ACC112 (cell line): ENCODE data around the gene SZT2.

Source experiments
- H2AFZ ChIP-seq: fragments of 200-600 bp; sonication (generic); one replicate; pipeline ENCODE4 v1.6.0; 2017; ENCODE audit warnings: antibody characterized with exemption, low read length; ENCODE audit not compliant: unreplicated experiment
- H3K27ac ChIP-seq: fragments of 200-600 bp; sonication (generic); 2 replicates; pipeline ENCODE4 v1.5.1; 2014; ENCODE audit warnings: low read depth, mild to moderate bottlenecking, antibody characterized with exemption, low read length, moderate library complexity
- H3K27me3 ChIP-seq: fragments of 200-600 bp; sonication (generic); 2 replicates; pipeline ENCODE4 v1.6.1; 2014; ENCODE audit warnings: mild to moderate bottlenecking, antibody characterized with exemption, low read length, moderate library complexity, mixed read lengths; ENCODE audit not compliant: insufficient read depth
- H3K36me3 ChIP-seq: fragments of 200-600 bp; sonication (generic); 2 replicates; pipeline ENCODE4 v1.6.1; 2016; ENCODE audit warnings: mild to moderate bottlenecking, antibody characterized with exemption, low read length, moderate library complexity, mixed read lengths; ENCODE audit not compliant: insufficient read depth
- H3K4me1 ChIP-seq: fragments of 200-600 bp; sonication (generic); one replicate; pipeline ENCODE4 v1.6.1; 2016; ENCODE audit warnings: low read length, mixed read lengths; ENCODE audit not compliant: insufficient read depth, unreplicated experiment, control insufficient read depth
- H3K4me3 ChIP-seq: fragments of 200-600 bp; sonication (generic); 2 replicates; pipeline ENCODE4 v1.5.1; 2014; ENCODE audit warnings: mild to moderate bottlenecking, low read depth, low read length
- H3K79me2 ChIP-seq: fragments of 200-600 bp; sonication (generic); one replicate; pipeline ENCODE4 v1.6.0; 2016; ENCODE audit warnings: low read length; ENCODE audit not compliant: control insufficient read depth, unreplicated experiment, insufficient read depth

SZT2 gene

DNA sequence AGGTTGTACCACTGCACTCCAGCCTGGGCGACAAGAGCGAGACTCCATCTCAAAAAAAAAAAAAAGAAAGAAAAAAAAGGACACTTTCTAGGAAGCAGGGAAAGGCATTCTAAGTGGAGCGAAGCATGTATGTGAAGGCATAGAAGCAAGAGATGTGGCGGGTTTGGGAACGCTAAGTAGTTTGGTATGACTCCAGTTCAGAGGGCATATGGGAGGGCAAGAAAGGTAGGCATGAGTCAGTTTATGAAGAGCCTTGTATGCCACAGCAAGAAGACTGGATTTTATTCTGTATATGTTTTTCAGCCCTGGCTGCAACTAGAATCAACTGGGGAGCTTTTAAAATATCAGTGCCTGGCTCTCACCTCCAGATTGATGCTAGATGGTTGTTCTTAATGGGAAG is 17.5 kb upstream of the SZT2 start:
- Histone ChIP-seq H3K27me3 (no peaks in the 10 kb centered on the region), H3K27ac (peak overlapping the region; percentile 92), H3K4me1 (peaks cover 41% of the 10 kb centered on the region), H3K79me2 (peaks cover 24% of the 10 kb centered on the region), H2AFZ (no peak overlapping the region), H3K4me3 (peak overlapping the region; percentile 23; the same call in 1 of the 2 replicates), H3K36me3 (no peaks in the 10 kb centered on the region)

- Histone ChIP-seq H3K27ac (peak overlapping the region; percentile 92), H3K4me1 (peaks cover 41% of the 10 kb centered on the region), H3K36me3 (no peaks in the 10 kb centered on the region), H3K4me3 (peak overlapping the region; percentile 54), H3K27me3 (no peaks in the 10 kb centered on the region), H2AFZ (peak overlapping the region; percentile 47), H3K79me2 (peaks cover 18% of the 10 kb centered on the region)
These were observed 16.4 kb upstream of the SZT2 start for GRCh38 chr1:43373066-43373940.

DNA sequence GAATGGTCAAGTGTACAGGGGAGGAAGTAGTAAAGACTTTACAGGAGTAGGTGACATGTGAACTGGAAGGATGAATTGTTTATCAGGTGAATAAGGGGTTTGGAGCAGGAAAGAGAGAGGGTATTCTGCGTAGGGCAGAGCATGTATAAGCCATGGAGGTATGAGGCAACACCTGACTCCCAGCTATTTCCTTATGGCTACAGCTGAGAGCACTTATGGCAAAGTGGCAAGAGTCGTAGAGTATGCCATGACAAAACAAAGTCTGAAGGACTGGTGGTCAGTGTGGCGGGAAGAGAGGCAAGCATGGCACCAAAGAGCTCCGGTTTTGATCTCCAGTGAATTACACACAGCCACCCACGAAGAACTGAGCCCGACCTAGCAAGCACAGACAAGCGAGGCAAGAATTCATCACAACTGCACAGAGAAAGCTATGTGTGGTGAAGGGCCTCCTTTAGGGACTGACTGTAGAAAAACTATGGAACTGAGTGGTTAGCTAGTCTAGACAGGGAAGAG is 12.9 kb upstream of the SZT2 start:
- Histone ChIP-seq H3K4me1 (peaks cover 25% of the 10 kb centered on the region), H3K27me3 (no peaks in the 10 kb centered on the region), H3K4me3 (no peak overlapping the region), H3K79me2 (no peaks in the 10 kb centered on the region), H2AFZ (no peak overlapping the region), H3K27ac (no peak overlapping the region), H3K36me3 (no peaks in the 10 kb centered on the region)

DNA sequence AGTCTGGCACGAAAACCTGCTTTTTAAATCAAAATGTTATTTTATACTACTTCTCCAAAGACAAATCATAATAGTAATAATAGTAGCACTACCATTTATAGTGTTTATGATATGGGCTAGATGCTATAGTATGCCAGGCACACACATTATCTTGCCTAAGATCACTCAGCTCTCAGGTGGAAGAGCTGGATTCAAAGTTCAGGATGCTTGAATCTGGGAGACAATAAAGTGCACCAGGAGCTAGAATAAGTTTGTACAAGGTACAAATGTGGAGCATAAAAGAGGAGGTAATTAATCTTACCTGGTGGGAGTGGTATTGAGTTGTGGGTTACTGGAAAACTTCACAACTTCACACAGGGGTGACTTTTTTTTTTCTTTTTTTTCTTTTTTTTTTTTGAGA is 11.9 kb upstream of the SZT2 start:
- Histone ChIP-seq H3K4me3 (no peak overlapping the region), H3K4me1 (peaks cover 15% of the 10 kb centered on the region), H3K79me2 (no peaks in the 10 kb centered on the region), H3K27ac (no peak overlapping the region), H3K36me3 (no peaks in the 10 kb centered on the region), H3K27me3 (no peaks in the 10 kb centered on the region), H2AFZ (no peak overlapping the region)

- Histone ChIP-seq H2AFZ (no peak overlapping the region), H3K27ac (no peak overlapping the region), H3K36me3 (peaks cover 4% of the 10 kb centered on the region; the same call in 1 of the 2 replicates), H3K4me1 (no peaks in the 10 kb centered on the region), H3K27me3 (no peaks in the 10 kb centered on the region), H3K4me3 (no peak overlapping the region), H3K79me2 (no peaks in the 10 kb centered on the region)
These were observed 10.2 kb upstream of the SZT2 start for GRCh38 chr1:43379476-43379875.

DNA sequence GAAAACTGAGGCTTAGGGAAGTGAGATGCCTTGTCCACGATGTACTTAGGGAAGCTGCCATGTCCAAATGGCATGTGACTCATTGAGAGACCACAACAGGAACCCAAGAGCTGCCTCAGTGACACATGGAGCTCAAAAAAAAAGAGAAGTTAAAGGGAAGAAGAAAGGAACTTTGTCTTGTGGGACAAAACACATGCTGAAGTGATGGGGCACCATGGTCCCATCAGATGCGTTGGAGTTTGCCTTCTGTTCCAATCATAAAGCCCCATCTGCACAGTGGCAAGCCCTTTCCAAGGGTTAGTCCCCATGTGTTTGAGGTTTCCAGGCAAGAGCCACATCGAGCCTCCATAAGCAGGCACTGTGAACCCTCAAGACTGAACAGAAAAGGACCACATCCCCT is 8.1 kb upstream of the SZT2 start:
- no peaks in the 10 kb centered on the region for H3K4me1 ChIP-seq
- no peaks in the 10 kb centered on the region for H3K27me3 ChIP-seq
- no peak overlapping the region for H3K27ac ChIP-seq
- no peaks in the 10 kb centered on the region for H3K79me2 ChIP-seq
- no peak overlapping the region for H2AFZ ChIP-seq
- no peak overlapping the region for H3K4me3 ChIP-seq
- H3K36me3 ChIP-seq = peaks cover 22% of the 10 kb centered on the region

DNA sequence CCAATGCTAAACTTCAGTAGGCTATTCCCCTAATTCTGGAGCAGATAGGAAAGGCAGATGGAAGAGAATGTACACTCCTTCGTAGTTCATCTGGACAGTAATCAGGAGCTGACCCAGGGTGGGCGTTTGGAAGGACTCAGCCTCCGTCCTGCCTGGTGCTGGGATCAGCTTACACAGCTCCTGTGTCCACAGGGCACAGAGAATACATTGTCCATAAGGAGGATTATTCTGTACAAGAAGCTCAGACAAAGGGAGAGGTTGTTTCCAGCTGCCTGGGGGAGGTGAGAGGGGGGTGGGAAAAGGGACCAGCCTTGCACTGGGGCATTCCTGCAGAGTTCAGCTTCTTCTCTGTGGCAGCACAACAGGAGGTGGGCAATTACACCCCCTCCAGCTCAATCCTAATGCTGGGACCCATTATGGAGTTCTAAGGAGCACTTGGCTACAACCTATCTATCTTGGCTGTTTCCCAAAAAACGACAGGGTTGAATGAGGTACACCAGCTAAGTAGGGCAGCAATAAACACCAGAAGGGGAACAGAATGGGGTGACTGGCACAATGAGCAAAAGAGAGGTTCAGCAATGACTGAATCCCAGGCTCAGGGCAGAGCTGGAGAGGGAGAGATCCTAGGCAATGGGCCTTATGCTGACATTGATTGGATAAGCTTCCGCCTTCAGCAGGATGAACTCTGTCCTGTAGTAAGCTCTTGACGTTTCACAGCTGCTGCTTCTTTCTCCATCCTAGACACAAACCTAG is 7.5 kb upstream of the SZT2 start:
- Histone ChIP-seq H3K4me1 (no peaks in the 10 kb centered on the region), H3K79me2 (peaks cover 4% of the 10 kb centered on the region), H3K36me3 (peaks cover 26% of the 10 kb centered on the region), H3K4me3 (no peak overlapping the region), H3K27ac (no peak overlapping the region), H3K27me3 (no peaks in the 10 kb centered on the region), H2AFZ (no peak overlapping the region)

DNA sequence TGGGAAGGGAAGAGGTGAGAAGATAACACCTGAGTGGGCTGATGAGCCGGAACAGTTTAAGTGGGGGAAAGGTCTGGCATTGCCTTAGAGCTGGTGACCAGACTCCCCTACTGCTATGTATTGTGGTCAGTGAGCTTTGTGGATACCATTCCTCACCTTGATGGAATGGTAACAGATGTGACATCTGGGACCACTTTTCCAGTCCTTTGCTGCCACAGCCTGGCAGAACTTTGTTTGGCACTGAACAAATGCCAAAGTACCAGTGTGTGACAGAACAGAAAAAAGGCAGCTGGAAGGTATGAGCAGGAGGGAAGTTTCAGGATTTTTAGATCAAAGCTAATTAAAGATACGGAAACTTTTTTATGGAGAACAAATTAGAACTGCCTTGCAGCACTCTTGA is 6.2 kb upstream of the SZT2 start:
- Histone ChIP-seq H3K4me3 (no peak overlapping the region), H3K4me1 (peaks cover 11% of the 10 kb centered on the region), H2AFZ (no peak overlapping the region), H3K27ac (no peak overlapping the region), H3K27me3 (no peaks in the 10 kb centered on the region), H3K79me2 (peaks cover 16% of the 10 kb centered on the region), H3K36me3 (peaks cover 32% of the 10 kb centered on the region)

- Histone ChIP-seq H3K27me3 (no peaks in the 10 kb centered on the region), H3K27ac (no peak overlapping the region), H2AFZ (no peak overlapping the region), H3K79me2 (peaks cover 47% of the 10 kb centered on the region), H3K4me3 (no peak overlapping the region), H3K36me3 (peaks cover 32% of the 10 kb centered on the region), H3K4me1 (peaks cover 21% of the 10 kb centered on the region)
These were observed 3.0 kb upstream of the SZT2 start for GRCh38 chr1:43386676-43387075.

GRCh38 chr1:43387976-43388599 is 1.6 kb upstream of the SZT2 start:
- peak overlapping the region; percentile 95 for H3K4me3 ChIP-seq
- H2AFZ ChIP-seq = no peak overlapping the region
- peaks cover 54% of the 10 kb centered on the region for H3K79me2 ChIP-seq
- H3K4me1 ChIP-seq = peaks cover 21% of the 10 kb centered on the region
- no peak overlapping the region for H3K27ac ChIP-seq
- no peaks in the 10 kb centered on the region for H3K27me3 ChIP-seq
- H3K36me3 ChIP-seq = peaks cover 32% of the 10 kb centered on the region
